Caco-2 (cell line): ENCODE results near the gene DSTN. TPM values are rescaled to one million over a fixed set of nuclear protein-coding genes. Genes with fewer than 3 reads are reported as not detected.

ENCODE experiments used
- BruUV-seq: library from RNA; stranded (reverse); fragments of 400-500 nt; replicated peaks from 2 replicates; lab custom pipeline; 2021; lab: Mats Ljungman, UMichigan
- CTCF ChIA-PET: fragments of 300-600 bp; sonication (Branson Sonifier 250); formaldehyde crosslinking; loops from one replicate; lab custom pipeline; 2022; ENCODE audit warnings: antibody characterized with exemption; lab: Charles Lee
- POLR2A ChIA-PET: fragments of 300-600 bp; sonication (Branson Sonifier 250); formaldehyde crosslinking; loops from one replicate; lab custom pipeline; 2022; ENCODE audit warnings: antibody characterized with exemption; lab: Charles Lee
- DNase-seq, 2 experiments: peaks; one replicate each; pipeline versions ENCODE4 v3.0.0 to v3.0.0-alpha.2; 2020 to 2022
- H3K27me3 ChIP-seq: replicated peaks from 2 replicates; pipeline ENCODE4 v1.6.0; 2011; ENCODE audit warnings: low read length; ENCODE audit not compliant: control insufficient read depth, insufficient read depth
- H3K36me3 ChIP-seq: 2 replicates; pipeline ENCODE4 v1.5.1; 2011; ENCODE audit warnings: low read length; ENCODE audit not compliant: control insufficient read depth, insufficient read depth
- H3K4me1 ChIP-seq: fragments of 250-450 bp; sonication (Bioruptor Pico); 2 replicates; pipeline ENCODE4 v1.5.1; 2020; ENCODE audit warnings: mild to moderate bottlenecking
- H3K4me3 ChIP-seq: 2 replicates; pipeline ENCODE4 v1.5.1; 2011; ENCODE audit warnings: low read depth, mild to moderate bottlenecking, control low read depth, low read length
- H3K9me3 ChIP-seq: fragments of 250-450 bp; sonication (Bioruptor Pico); 2 replicates; pipeline ENCODE4 v1.5.1; 2020; ENCODE audit warnings: mild to moderate bottlenecking, moderate library complexity
- H3K27ac Mint-ChIP-seq: one replicate; pipeline ENCODE4 v1.8.0; 2022; ENCODE audit warnings: mixed read lengths; ENCODE audit not compliant: unreplicated experiment
- H3K27me3 Mint-ChIP-seq: one replicate; pipeline ENCODE4 v1.8.0; 2022; ENCODE audit warnings: mixed read lengths; ENCODE audit not compliant: insufficient read depth, unreplicated experiment
- H3K36me3 Mint-ChIP-seq: one replicate; pipeline ENCODE4 v1.8.0; 2022; ENCODE audit warnings: mild to moderate bottlenecking, mixed read lengths; ENCODE audit not compliant: insufficient read depth, unreplicated experiment
- H3K4me1 Mint-ChIP-seq: one replicate; pipeline ENCODE4 v1.8.0; 2022; ENCODE audit warnings: low read depth, mixed read lengths; ENCODE audit not compliant: unreplicated experiment
- H3K4me3 Mint-ChIP-seq: one replicate; pipeline ENCODE4 v1.8.0; 2022; ENCODE audit warnings: mild to moderate bottlenecking, moderate library complexity, mixed read lengths; ENCODE audit not compliant: unreplicated experiment
- H3K9me3 Mint-ChIP-seq: one replicate; pipeline ENCODE4 v1.8.0; 2022; ENCODE audit warnings: mixed read lengths; ENCODE audit not compliant: unreplicated experiment
- intact Hi-C: fragments of 100-400 bp; cut with micrococcal nuclease; formaldehyde crosslinking; loops from one replicate; pipeline ENCODE4 v1.10.0; 2022; ENCODE audit not compliant: unreplicated experiment
- total RNA-seq: library from RNA; stranded (reverse); gene quantifications from 2 replicates; pipeline ENCODE4 v1.2.3, GENCODE V29; 2022
- TF ChIP-seq, protein P1 (sequence below), 2 experiments: fragments of 200-600 bp in 1 of 2; IDR thresholded peaks; 1 replicate in 1 of 2; 2 replicates in 1 of 2; pipeline versions ENCODE4 v1.5.1 to v1.8.0; 2011 to 2022; ENCODE audit warnings: antibody characterized with exemption in 1 of 2, control low read depth in 1 of 2, inconsistent platforms in 1 of 2, low read depth in 1 of 2, low read length in 1 of 2, mild to moderate bottlenecking in 1 of 2, moderate library complexity in 1 of 2; ENCODE audit not compliant: insufficient read depth in 1 of 2, severe bottlenecking in 1 of 2, unreplicated experiment in 1 of 2

The DSTN gene
- total RNA-seq, 1 experiment from 2014 or later, result 318 TPM

DNA sequence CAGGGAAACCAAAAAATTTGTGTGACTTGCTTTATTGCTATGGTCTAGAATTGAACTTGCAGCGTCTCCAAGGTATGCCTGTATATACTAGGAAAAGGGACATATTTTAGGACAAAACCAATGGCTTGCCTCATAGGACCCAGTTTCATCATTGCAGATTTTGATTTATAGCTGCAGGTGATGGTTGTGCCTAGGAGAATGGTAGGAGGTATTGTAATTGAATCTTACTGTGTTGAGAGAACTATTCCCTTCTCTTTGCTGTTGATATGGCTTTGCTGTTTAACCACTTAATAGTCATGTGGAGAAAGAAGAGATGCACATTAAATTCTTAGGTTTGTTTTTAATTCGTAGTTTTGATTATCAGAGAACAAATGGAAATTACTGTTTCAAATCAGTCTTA, 16.4 kb downstream of the DSTN start:
- DNase-seq, result no peak
- BruUV-seq, result no TSS peak
- no peaks in the 10 kb centered on the region for H3K9me3 Mint-ChIP-seq
- ChIA-PET POLR2A (interaction anchor here (1.0 kb wide), 1 partner anchor 16 kb away, joined by 5 read pairs; the partner anchor contains the start of gene DSTN), CTCF (no interaction called here)
- peaks cover 26% of the 10 kb centered on the region for H3K36me3 Mint-ChIP-seq
- Histone ChIP-seq H3K4me1 (peaks cover 11% of the 10 kb centered on the region), H3K9me3 (no peaks in the 10 kb centered on the region), H3K4me3 (no peak overlapping the region), H3K36me3 (peaks cover 1% of the 10 kb centered on the region; the same call in 1 of the 2 replicates), H3K27me3 (no peaks in the 10 kb centered on the region)
- TF ChIP-seq, protein P1, sequence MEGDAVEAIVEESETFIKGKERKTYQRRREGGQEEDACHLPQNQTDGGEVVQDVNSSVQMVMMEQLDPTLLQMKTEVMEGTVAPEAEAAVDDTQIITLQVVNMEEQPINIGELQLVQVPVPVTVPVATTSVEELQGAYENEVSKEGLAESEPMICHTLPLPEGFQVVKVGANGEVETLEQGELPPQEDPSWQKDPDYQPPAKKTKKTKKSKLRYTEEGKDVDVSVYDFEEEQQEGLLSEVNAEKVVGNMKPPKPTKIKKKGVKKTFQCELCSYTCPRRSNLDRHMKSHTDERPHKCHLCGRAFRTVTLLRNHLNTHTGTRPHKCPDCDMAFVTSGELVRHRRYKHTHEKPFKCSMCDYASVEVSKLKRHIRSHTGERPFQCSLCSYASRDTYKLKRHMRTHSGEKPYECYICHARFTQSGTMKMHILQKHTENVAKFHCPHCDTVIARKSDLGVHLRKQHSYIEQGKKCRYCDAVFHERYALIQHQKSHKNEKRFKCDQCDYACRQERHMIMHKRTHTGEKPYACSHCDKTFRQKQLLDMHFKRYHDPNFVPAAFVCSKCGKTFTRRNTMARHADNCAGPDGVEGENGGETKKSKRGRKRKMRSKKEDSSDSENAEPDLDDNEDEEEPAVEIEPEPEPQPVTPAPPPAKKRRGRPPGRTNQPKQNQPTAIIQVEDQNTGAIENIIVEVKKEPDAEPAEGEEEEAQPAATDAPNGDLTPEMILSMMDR (IDR thresholded peaks at IDR 0.05; ENCODE audit: insufficient read depth in 1 of 2, low read depth in 1 of 2, low read length in 1 of 2, severe bottlenecking in 1 of 2, unreplicated experiment in 1 of 2), result no peak
- H3K4me1 Mint-ChIP-seq, result peaks cover 12% of the 10 kb centered on the region
- H3K27ac Mint-ChIP-seq, result no peak overlapping the region
- no peak overlapping the region for H3K4me3 Mint-ChIP-seq
- no peaks in the 10 kb centered on the region for H3K27me3 Mint-ChIP-seq
- intact Hi-C loops, result no loop called here

DNA sequence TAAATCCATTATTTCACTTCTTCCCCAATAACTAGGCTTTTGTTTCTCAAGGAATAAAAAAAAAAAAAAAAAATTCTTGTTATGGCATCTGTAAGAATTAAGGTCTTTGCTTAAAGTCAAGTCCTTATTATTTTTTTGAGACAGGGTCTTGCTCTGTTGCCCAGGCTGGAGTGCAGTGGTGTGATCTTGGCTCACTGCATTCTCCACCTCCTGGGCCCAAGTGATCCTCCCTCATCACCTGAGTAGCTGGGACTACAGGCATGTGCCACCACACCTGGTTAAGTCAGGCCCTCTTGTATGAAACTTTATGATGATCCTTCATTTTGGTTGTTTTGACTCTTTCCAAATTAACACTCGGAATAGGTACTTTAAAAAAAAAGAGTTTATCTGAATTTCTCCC, 17.3 kb downstream of the DSTN start:
- Mint-ChIP-seq H3K27me3 (no peaks in the 10 kb centered on the region), H3K4me3 (no peak overlapping the region), H3K9me3 (no peaks in the 10 kb centered on the region), H3K27ac (no peak overlapping the region), H3K36me3 (peaks cover 31% of the 10 kb centered on the region), H3K4me1 (peaks cover 12% of the 10 kb centered on the region)
- BruUV-seq, result no TSS peak
- intact Hi-C loops, result no loop called here
- TF ChIP-seq, protein P1 (IDR thresholded peaks at IDR 0.05; ENCODE audit: insufficient read depth in 1 of 2, low read depth in 1 of 2, low read length in 1 of 2, severe bottlenecking in 1 of 2, unreplicated experiment in 1 of 2), result no peak
- Histone ChIP-seq H3K9me3 (no peaks in the 10 kb centered on the region), H3K27me3 (no peaks in the 10 kb centered on the region), H3K36me3 (peaks cover 1% of the 10 kb centered on the region; the same call in 1 of the 2 replicates), H3K4me1 (peaks cover 11% of the 10 kb centered on the region), H3K4me3 (no peak overlapping the region)
- ChIA-PET CTCF (interaction anchor here (0.7 kb wide), 1 partner anchor 56 kb away, joined by 3 read pairs; the partner anchor contains the start of gene BFSP1), POLR2A (interaction anchor here (0.5 to 1.0 kb wide), 3 partner anchors 10 to 17 kb away, joined by 4 to 6 read pairs (median 5); partner anchors contain the start of gene DSTN)
- DNase-seq, result no peak

DNA sequence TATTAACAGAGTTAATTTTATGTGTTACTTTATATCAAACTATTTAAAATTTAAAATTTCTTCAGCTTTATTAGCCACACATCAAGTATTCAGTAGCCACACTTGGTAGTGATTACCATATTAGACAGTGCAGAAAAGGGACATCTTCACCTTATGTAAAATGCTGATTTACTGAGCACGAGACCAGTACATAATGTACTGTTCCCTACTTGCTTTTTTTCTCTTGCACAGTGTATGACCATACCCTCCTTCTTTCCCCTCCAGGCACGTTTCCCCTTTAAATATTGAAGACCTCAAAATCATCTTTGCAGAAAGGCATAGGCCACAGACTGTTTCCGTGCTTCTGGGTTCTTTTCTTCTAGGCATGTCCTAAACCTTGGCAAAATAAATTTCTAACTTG, 17.9 kb downstream of the DSTN start:
- H3K4me3 Mint-ChIP-seq, result no peak overlapping the region
- BruUV-seq, result no TSS peak
- ChIA-PET CTCF (no interaction called here), POLR2A (interaction anchor here (0.6 to 0.7 kb wide), 2 partner anchors 18 to 66 kb away, joined by 3 to 6 read pairs; partner anchors contain the start of gene DSTN)
- H3K36me3 Mint-ChIP-seq, result peaks cover 24% of the 10 kb centered on the region
- no peaks in the 10 kb centered on the region for H3K27me3 ChIP-seq
- no peaks in the 10 kb centered on the region for H3K9me3 ChIP-seq
- H3K27me3 Mint-ChIP-seq, result no peaks in the 10 kb centered on the region
- H3K9me3 Mint-ChIP-seq, result no peaks in the 10 kb centered on the region
- no peak for DNase-seq
- TF ChIP-seq, protein P1 (IDR thresholded peaks at IDR 0.05; ENCODE audit: insufficient read depth in 1 of 2, low read depth in 1 of 2, low read length in 1 of 2, severe bottlenecking in 1 of 2, unreplicated experiment in 1 of 2), result no peak
- no peak overlapping the region for H3K27ac Mint-ChIP-seq
- intact Hi-C loops, result no loop called here
- peaks cover 16% of the 10 kb centered on the region for H3K4me1 Mint-ChIP-seq
- H3K36me3 ChIP-seq, result peaks cover 5% of the 10 kb centered on the region
- no peak overlapping the region for H3K4me3 ChIP-seq
- H3K4me1 ChIP-seq, result peaks cover 15% of the 10 kb centered on the region
